Trophoblast cell (in vitro differentiated cells and primary cell): ENCODE data around the gene ANKRD36.
"Not testable (repeated sequence)": the region's sequence is repeated elsewhere in the genome, so short reads cannot be mapped to it uniquely, and the experiment has no call there.

Experiments used
- DNase-seq, 2 donors: peaks; one replicate each; pipeline ENCODE4 v3.0.0-alpha.2; 2016
- H2AFZ ChIP-seq: 2 replicates; pipeline ENCODE4 v1.6.1; 2013; ENCODE audit warnings: low read length, moderate library complexity, mild to moderate bottlenecking; ENCODE audit not compliant: insufficient read depth, poor library complexity
- H2AK5ac ChIP-seq: 2 replicates; pipeline ENCODE4 v1.6.1; 2013; ENCODE audit warnings: mild to moderate bottlenecking, low read length
- H2BK120ac ChIP-seq: 2 replicates; pipeline ENCODE4 v1.6.1; 2013; ENCODE audit warnings: low read length, mild to moderate bottlenecking, moderate library complexity; ENCODE audit not compliant: insufficient read depth, poor library complexity
- H2BK12ac ChIP-seq: 2 replicates; pipeline ENCODE4 v1.6.1; 2013; ENCODE audit warnings: mild to moderate bottlenecking, low read length, moderate library complexity
- H2BK5ac ChIP-seq: 2 replicates; pipeline ENCODE4 v1.6.1; 2013; ENCODE audit warnings: low read length, low read depth, moderate library complexity, mild to moderate bottlenecking; ENCODE audit not compliant: poor library complexity
- H3K14ac ChIP-seq: 2 replicates; pipeline ENCODE4 v1.6.1; 2013; ENCODE audit warnings: mild to moderate bottlenecking, low read length
- H3K18ac ChIP-seq: 2 replicates; pipeline ENCODE4 v1.6.1; 2013; ENCODE audit warnings: mild to moderate bottlenecking, low read length
- H3K23ac ChIP-seq: 2 replicates; pipeline ENCODE4 v1.6.1; 2013; ENCODE audit warnings: low read length
- H3K27ac ChIP-seq: 2 replicates; pipeline ENCODE4 v1.5.1; 2013; ENCODE audit warnings: low read depth, mild to moderate bottlenecking, inconsistent platforms, low read length, moderate library complexity
- H3K27me3 ChIP-seq: 2 replicates; pipeline ENCODE4 v1.6.1; 2013; ENCODE audit warnings: inconsistent platforms, mild to moderate bottlenecking, low read length, moderate library complexity; ENCODE audit not compliant: insufficient read depth
- H3K36me3 ChIP-seq, 2 experiments: 1 replicate in 1 of 2; 2 replicates in 1 of 2; pipeline ENCODE4 v1.6.1; 2013; ENCODE audit warnings: low read length in 2 of 2, mild to moderate bottlenecking in 2 of 2, moderate library complexity in 1 of 2; ENCODE audit not compliant: insufficient read depth in 2 of 2, control insufficient read depth in 1 of 2
- H3K4ac ChIP-seq: 2 replicates; pipeline ENCODE4 v1.6.1; 2013; ENCODE audit warnings: low read depth, mild to moderate bottlenecking, low read length, moderate library complexity
- H3K4me1 ChIP-seq, 2 experiments: 1 replicate in 1 of 2; 2 replicates in 1 of 2; pipeline ENCODE4 v1.6.1; 2013; ENCODE audit warnings: low read length in 2 of 2, mild to moderate bottlenecking in 2 of 2, moderate library complexity in 1 of 2; ENCODE audit not compliant: insufficient read depth in 2 of 2, control insufficient read depth in 1 of 2
- H3K4me2 ChIP-seq: 2 replicates; pipeline ENCODE4 v1.6.1; 2013; ENCODE audit warnings: inconsistent platforms, mild to moderate bottlenecking, low read length, moderate library complexity
- H3K4me3 ChIP-seq: 2 replicates; pipeline ENCODE4 v1.5.1; 2013; ENCODE audit warnings: mild to moderate bottlenecking, low read depth, low read length, inconsistent platforms
- H3K79me1 ChIP-seq: one replicate; pipeline ENCODE4 v1.6.1; 2013; ENCODE audit warnings: low read length
- H3K79me2 ChIP-seq: 2 replicates; pipeline ENCODE4 v1.6.1; 2013; ENCODE audit warnings: low read length, mild to moderate bottlenecking; ENCODE audit not compliant: control insufficient read depth, insufficient read depth, poor library complexity
- H3K9ac ChIP-seq: 2 replicates; pipeline ENCODE4 v1.6.1; 2013; ENCODE audit warnings: mild to moderate bottlenecking, low read length
- H3K9me3 ChIP-seq: 2 replicates; pipeline ENCODE4 v1.6.1; 2013; ENCODE audit warnings: low read depth, mild to moderate bottlenecking, control low read depth, inconsistent platforms, low read length; ENCODE audit not compliant: insufficient read depth
- H4K12ac ChIP-seq: 2 replicates; pipeline ENCODE4 v1.6.1; 2013; ENCODE audit warnings: low read depth, mild to moderate bottlenecking, low read length, moderate library complexity
- H4K8ac ChIP-seq: 2 replicates; pipeline ENCODE4 v1.6.1; 2013; ENCODE audit warnings: low read depth, mild to moderate bottlenecking, low read length, moderate library complexity
- H4K91ac ChIP-seq: one replicate; pipeline ENCODE4 v1.6.1; 2013; ENCODE audit warnings: low read depth, mild to moderate bottlenecking, low read length, moderate library complexity
- WGBS: extraction: QIAGEN DNeasy Blood & Tissue Kit; methylation state at CpG from one replicate; pipeline ENCODE4 v1.1.7; 2013; ENCODE audit warnings: missing lambda C conversion rate; ENCODE audit not compliant: insufficient read length, insufficient coverage; ENCODE audit errors: extremely low coverage; 5-methylcytosine and 5-hydroxymethylcytosine counted together

Gene ANKRD36

GRCh38 chr2:97082206-97082605, 30.7 kb upstream of the ANKRD36 start:
- not testable (repeated sequence) for H3K14ac ChIP-seq, H2BK12ac ChIP-seq, H4K12ac ChIP-seq, DNase-seq, H2AFZ ChIP-seq, H3K36me3 ChIP-seq, H3K79me2 ChIP-seq, H2AK5ac ChIP-seq, H2BK120ac ChIP-seq, H3K4me2 ChIP-seq, H3K4me1 ChIP-seq, H2BK5ac ChIP-seq, H4K91ac ChIP-seq, H4K8ac ChIP-seq, H3K27ac ChIP-seq, H3K9ac ChIP-seq, H3K27me3 ChIP-seq, H3K23ac ChIP-seq, H3K4me3 ChIP-seq, H3K4ac ChIP-seq, H3K9me3 ChIP-seq, H3K79me1 ChIP-seq, H3K18ac ChIP-seq
- no CpG with 5 or more reads among the region's 9 CpGs for WGBS

- no CpG with 5 or more reads among the region's 7 CpGs for WGBS
These were observed 29.4 kb upstream of the ANKRD36 start for GRCh38 chr2:97083516-97083915.

GRCh38 chr2:97085093-97085492, 27.9 kb upstream of the ANKRD36 start:
- no CpG with 5 or more reads among the region's 7 CpGs for WGBS
- H3K23ac ChIP-seq, H2AK5ac ChIP-seq, H3K4me2 ChIP-seq, H3K4ac ChIP-seq, H2BK5ac ChIP-seq, H4K12ac ChIP-seq, H3K27me3 ChIP-seq, H3K79me2 ChIP-seq, H3K14ac ChIP-seq, H4K91ac ChIP-seq, H3K36me3 ChIP-seq, H3K27ac ChIP-seq, H3K79me1 ChIP-seq, H2BK12ac ChIP-seq, H3K18ac ChIP-seq, H4K8ac ChIP-seq, H3K9ac ChIP-seq, H3K9me3 ChIP-seq, H2AFZ ChIP-seq, DNase-seq, H3K4me1 ChIP-seq, H3K4me3 ChIP-seq, H2BK120ac ChIP-seq: not testable (repeated sequence)

More at GRCh38 chr2:97083516-97083915, 29.4 kb upstream of the ANKRD36 start:
- not testable (repeated sequence) for DNase-seq, H3K14ac ChIP-seq, H3K9me3 ChIP-seq, H3K23ac ChIP-seq, H3K4me3 ChIP-seq, H3K27ac ChIP-seq, H4K8ac ChIP-seq, H4K91ac ChIP-seq, H3K18ac ChIP-seq, H2BK120ac ChIP-seq, H2AK5ac ChIP-seq, H2AFZ ChIP-seq, H3K9ac ChIP-seq, H4K12ac ChIP-seq, H3K4me1 ChIP-seq, H3K27me3 ChIP-seq, H3K79me1 ChIP-seq, H3K36me3 ChIP-seq, H3K79me2 ChIP-seq, H3K4ac ChIP-seq, H3K4me2 ChIP-seq, H2BK5ac ChIP-seq, H2BK12ac ChIP-seq

- H3K9ac ChIP-seq, H2BK5ac ChIP-seq, H3K27me3 ChIP-seq, H3K4me3 ChIP-seq, H3K4me1 ChIP-seq, H3K79me2 ChIP-seq, H3K27ac ChIP-seq, DNase-seq, H4K12ac ChIP-seq, H3K36me3 ChIP-seq, H3K14ac ChIP-seq, H3K9me3 ChIP-seq, H2AK5ac ChIP-seq, H2BK120ac ChIP-seq, H3K4me2 ChIP-seq, H3K4ac ChIP-seq, H4K91ac ChIP-seq, H3K79me1 ChIP-seq, H3K23ac ChIP-seq, H3K18ac ChIP-seq, H2BK12ac ChIP-seq, H2AFZ ChIP-seq, H4K8ac ChIP-seq: not testable (repeated sequence)
- WGBS: no CpG with 5 or more reads among the region's 1 CpG
These were observed 24.2 kb upstream of the ANKRD36 start for GRCh38 chr2:97088706-97089105.
